Measurements from ENCODE around the gene UGGT2. TPM values are rescaled to one million over a fixed set of nuclear protein-coding genes. Genes with fewer than 3 reads are reported as not detected.

Gene UGGT2
- polyA plus RNA-seq, 2 of the 4 experiments (the other 2 are of a cell fraction): 10.3 to 27.9 TPM

- CTCF ChIA-PET: interaction anchor here (0.5 kb wide), 1 partner anchor 139 kb away, joined by 3 read pairs; no protein-coding TSS in a partner anchor
- H3K27ac ChIP-seq: no peak overlapping the region
- 93% methylated on average over 4 of the region's 4 CpGs for WGBS (ENCODE audit: missing lambda C conversion rate)
- no peak for TF ChIP-seq HOXB13 (CRISPR knock-in tag; IDR thresholded peaks at IDR 0.05; ENCODE audit: low read depth)
- no peak for TF ChIP-seq NR3C1 (IDR thresholded peaks at IDR 0.05)
- TF ChIP-seq BCL3 (IDR thresholded peaks at IDR 0.05): no peak
- no peak for TF ChIP-seq RAD21 (conservative IDR thresholded peaks at IDR 0.05 in 1 of 2, IDR thresholded peaks at IDR 0.05 in 1 of 2)
- no peak for TF ChIP-seq SMC3 (IDR thresholded peaks at IDR 0.05)
- no peak for TF ChIP-seq HOXA7 (CRISPR knock-in tag; IDR thresholded peaks at IDR 0.05)
- TF ChIP-seq HEYL (CRISPR knock-in tag; IDR thresholded peaks at IDR 0.05): no peak
- no peak for TF ChIP-seq MAX (IDR thresholded peaks at IDR 0.05)
- no peak for TF ChIP-seq CBX8 (IDR thresholded peaks at IDR 0.05)
- no peak for TF ChIP-seq ELK1 (IDR thresholded peaks at IDR 0.05; ENCODE audit: low read depth, low read length)
- no peak for TF ChIP-seq RNF2 (IDR thresholded peaks at IDR 0.05; ENCODE audit: borderline replicate concordance, low read depth)
- no peak overlapping the region for H3K4me3 ChIP-seq
- peaks cover 11% of the 10 kb centered on the region; the same call in 2 of the 3 replicates for H3K9me3 ChIP-seq
- no peak for FAIRE-seq
- no peak for DNase-seq (ENCODE audit: low read depth in 1 of 2, low spot score in 1 of 2)
- ATAC-seq: no peak
- H3K4me2 ChIP-seq: no peak overlapping the region
- H3K4me1 ChIP-seq: no peaks in the 10 kb centered on the region
- POLR2A ChIA-PET: no interaction called here
Measured at GRCh38 chr13:95801825-95802224, 251.4 kb downstream of the UGGT2 start.

GRCh38 chr13:95800436-95800835, 252.8 kb downstream of the UGGT2 start:
- POLR2A ChIA-PET: interaction anchor here (1.2 kb wide), 1 partner anchor 124 kb away, joined by 4 read pairs; the partner anchor contains the start of gene DNAJC3
- H3K4me2 ChIP-seq: no peak overlapping the region
- H3K27ac ChIP-seq: no peak overlapping the region
- CTCF ChIA-PET: interaction anchor here (2.2 kb wide), 1 partner anchor 33 kb away, joined by 8 read pairs; no protein-coding TSS in a partner anchor
- DNase-seq (ENCODE audit: low read depth in 1 of 2, low spot score in 1 of 2) (no peak), ATAC-seq (no peak), FAIRE-seq (no peak)
- no peak overlapping the region for H3K4me3 ChIP-seq
- H3K4me1 ChIP-seq: no peaks in the 10 kb centered on the region
- TF ChIP-seq FOXS1 (CRISPR knock-in tag; IDR thresholded peaks at IDR 0.05) (no peak), POLR2A (IDR thresholded peaks at IDR 0.05; ENCODE audit: low read length) (no peak), RAD21 (conservative IDR thresholded peaks at IDR 0.05 in 1 of 2, IDR thresholded peaks at IDR 0.05 in 1 of 2) (no peak), HDAC2 (IDR thresholded peaks at IDR 0.05) (no peak), ZC3H11A (IDR thresholded peaks at IDR 0.05) (no peak), PBX3 (IDR thresholded peaks at IDR 0.05) (no peak), ESRRA (IDR thresholded peaks at IDR 0.05; ENCODE audit: borderline replicate concordance, low read length) (no peak), E2F6 (IDR thresholded peaks at IDR 0.05; ENCODE audit: borderline replicate concordance, low read depth) (no peak), NPAS2 (CRISPR knock-in tag; IDR thresholded peaks at IDR 0.05; ENCODE audit: borderline replicate concordance) (no peak), KDM1A (IDR thresholded peaks at IDR 0.05; ENCODE audit: low read depth) (no peak), CEBPB (IDR thresholded peaks at IDR 0.05) (no peak), EHMT2 (IDR thresholded peaks at IDR 0.05; ENCODE audit: low read depth) (no peak)
- 100% methylated on average over 1 of the region's 1 CpG for WGBS (ENCODE audit: missing lambda C conversion rate)
- H3K9me3 ChIP-seq: no peaks in the 10 kb centered on the region

All from A549 (cell line).